SK-N-SH treated with all-trans-retinoic acid at 6 μM for 48 hours (cell line): Measurements from ENCODE around the gene CHN1.

Experiments
- ATAC-seq: fragments of 200-7000 bp; cut with Tn5 transposase; 3 replicates; pipeline ENCODE4 v1.9.1; 2020; ENCODE audit warnings: mild to moderate bottlenecking, moderate library complexity
- ARNTL ChIP-seq: fragments of 450-650 bp; formaldehyde crosslinking; IDR thresholded peaks from 2 replicates; pipeline ENCODE4 v1.5.0; 2020; ENCODE audit warnings: low read depth, mild to moderate bottlenecking, moderate library complexity, borderline replicate concordance
- CSDC2 ChIP-seq: fragments of 250-450 bp; sonication (Bioruptor Pico); IDR thresholded peaks from 2 replicates; pipeline ENCODE4 v1.5.0; 2020; ENCODE audit warnings: mild to moderate bottlenecking, moderate library complexity
- GLIS3 ChIP-seq: fragments of 250-450 bp; sonication (Bioruptor Pico); IDR thresholded peaks from 2 replicates; pipeline ENCODE4 v1.5.0; 2020; ENCODE audit warnings: mild to moderate bottlenecking, moderate library complexity
- ISL1 ChIP-seq: fragments of 250-450 bp; sonication (Bioruptor Pico); IDR thresholded peaks from 2 replicates; pipeline ENCODE4 v2.1.2; 2022; ENCODE audit warnings: mild to moderate bottlenecking, moderate library complexity
- OSR1 ChIP-seq: fragments of 250-450 bp; sonication (Bioruptor Pico); IDR thresholded peaks from 2 replicates; pipeline ENCODE4 v1.8.0; 2022; ENCODE audit warnings: moderate library complexity, mild to moderate bottlenecking, inconsistent platforms
- PPARA ChIP-seq: fragments of 250-450 bp; sonication (Bioruptor Pico); IDR thresholded peaks from 2 replicates; pipeline ENCODE4 v1.5.0; 2020; ENCODE audit warnings: mild to moderate bottlenecking, borderline replicate concordance
- SNAI2 ChIP-seq: fragments of 250-450 bp; sonication (Bioruptor Pico); IDR thresholded peaks from 2 replicates; pipeline ENCODE4 v1.5.0; 2020; ENCODE audit warnings: mild to moderate bottlenecking, moderate library complexity
- TCF4 ChIP-seq: fragments of 250-450 bp; sonication (Bioruptor Pico); IDR thresholded peaks from 2 replicates; pipeline ENCODE4 v1.8.0; 2021; ENCODE audit warnings: mild to moderate bottlenecking, moderate library complexity, borderline replicate concordance
- TOX ChIP-seq: fragments of 250-450 bp; sonication (Bioruptor Pico); IDR thresholded peaks from 2 replicates; pipeline ENCODE4 v1.8.0; 2021; ENCODE audit warnings: mild to moderate bottlenecking, moderate library complexity, borderline replicate concordance
- ZC3H10 ChIP-seq: fragments of 250-450 bp; sonication (Bioruptor Pico); IDR thresholded peaks from 2 replicates; pipeline ENCODE4 v1.5.1; 2021; ENCODE audit warnings: mild to moderate bottlenecking, moderate library complexity
- ZFP3 ChIP-seq: fragments of 250-450 bp; sonication (Bioruptor Pico); IDR thresholded peaks from 2 replicates; pipeline ENCODE4 v1.5.0; 2020; ENCODE audit warnings: mild to moderate bottlenecking, moderate library complexity
- ZFP30 ChIP-seq: fragments of 450-650 bp; formaldehyde crosslinking; IDR thresholded peaks from 2 replicates; pipeline ENCODE4 v1.5.0; 2022; ENCODE audit warnings: mild to moderate bottlenecking, moderate library complexity
- ZNF565 ChIP-seq: fragments of 450-650 bp; formaldehyde crosslinking; conservative IDR thresholded peaks from 2 replicates; pipeline ENCODE4 v1.5.0; 2020; ENCODE audit warnings: low read depth, mild to moderate bottlenecking, moderate library complexity
- ZNF70 ChIP-seq: fragments of 450-650 bp; formaldehyde crosslinking; IDR thresholded peaks from 2 replicates; pipeline ENCODE4 v1.5.0; 2020; ENCODE audit warnings: mild to moderate bottlenecking, moderate library complexity
- TF ChIP-seq, protein P1 (sequence below): fragments of 250-450 bp; sonication (Bioruptor Pico); IDR thresholded peaks from 2 replicates; pipeline ENCODE4 v1.5.1; 2020; ENCODE audit warnings: low read depth, mild to moderate bottlenecking, moderate library complexity
- TF ChIP-seq, protein P2 (sequence below): fragments of 250-450 bp; sonication (Bioruptor Pico); IDR thresholded peaks from 2 replicates; pipeline ENCODE4 v1.5.0; 2020; ENCODE audit warnings: mild to moderate bottlenecking, moderate library complexity
- TF ChIP-seq, protein P3 (sequence below): fragments of 250-450 bp; sonication (Bioruptor Pico); IDR thresholded peaks from 2 replicates; pipeline ENCODE4 v1.8.0; 2021; ENCODE audit warnings: low read depth, mild to moderate bottlenecking, moderate library complexity, borderline replicate concordance

The CHN1 gene

DNA sequence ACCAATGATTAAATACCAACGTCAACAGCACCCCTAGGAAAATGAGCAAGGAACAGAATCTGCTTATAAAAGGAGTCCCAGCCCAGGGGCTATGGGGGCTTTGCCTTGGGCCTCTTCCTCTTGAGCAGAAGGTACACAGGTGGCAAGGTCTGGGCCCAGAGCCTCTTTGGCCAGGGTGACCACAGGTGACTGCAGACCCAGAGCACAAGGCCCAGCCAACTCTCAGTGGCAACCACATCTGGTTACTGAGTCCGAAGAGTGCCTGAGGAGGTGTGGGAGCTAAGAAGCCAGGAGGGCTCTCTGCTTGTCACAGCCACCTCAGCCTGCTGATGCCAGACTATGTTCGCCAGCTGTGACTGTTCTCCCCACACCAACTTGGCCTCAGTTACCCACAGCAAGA is 34.3 kb upstream of the CHN1 start:
- TF ChIP-seq ZFP3 (CRISPR knock-in tag), result no peak
- TF ChIP-seq, all 23 proteins: peak for 0

GRCh38 chr2:175039031-175039430 is 33.9 kb upstream of the CHN1 start:
- TF ChIP-seq ISL1 (CRISPR knock-in tag) (no peak), GLIS3 (CRISPR knock-in tag) (no peak), ZFP3 (CRISPR knock-in tag) (no peak), PPARA (CRISPR knock-in tag) (no peak), ZC3H10 (CRISPR knock-in tag) (no peak), TCF4 (CRISPR knock-in tag) (no peak), ZNF565 (CRISPR knock-in tag) (no peak), TOX (no peak), ARNTL (CRISPR knock-in tag) (no peak), ZFP30 (CRISPR knock-in tag) (no peak)
- TF ChIP-seq, protein P1, sequence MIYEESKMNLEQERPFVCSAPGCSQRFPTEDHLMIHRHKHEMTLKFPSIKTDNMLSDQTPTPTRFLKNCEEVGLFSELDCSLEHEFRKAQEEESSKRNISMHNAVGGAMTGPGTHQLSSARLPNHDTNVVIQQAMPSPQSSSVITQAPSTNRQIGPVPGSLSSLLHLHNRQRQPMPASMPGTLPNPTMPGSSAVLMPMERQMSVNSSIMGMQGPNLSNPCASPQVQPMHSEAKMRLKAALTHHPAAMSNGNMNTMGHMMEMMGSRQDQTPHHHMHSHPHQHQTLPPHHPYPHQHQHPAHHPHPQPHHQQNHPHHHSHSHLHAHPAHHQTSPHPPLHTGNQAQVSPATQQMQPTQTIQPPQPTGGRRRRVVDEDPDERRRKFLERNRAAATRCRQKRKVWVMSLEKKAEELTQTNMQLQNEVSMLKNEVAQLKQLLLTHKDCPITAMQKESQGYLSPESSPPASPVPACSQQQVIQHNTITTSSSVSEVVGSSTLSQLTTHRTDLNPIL (CRISPR knock-in tag), result no peak
- TF ChIP-seq, protein P2, sequence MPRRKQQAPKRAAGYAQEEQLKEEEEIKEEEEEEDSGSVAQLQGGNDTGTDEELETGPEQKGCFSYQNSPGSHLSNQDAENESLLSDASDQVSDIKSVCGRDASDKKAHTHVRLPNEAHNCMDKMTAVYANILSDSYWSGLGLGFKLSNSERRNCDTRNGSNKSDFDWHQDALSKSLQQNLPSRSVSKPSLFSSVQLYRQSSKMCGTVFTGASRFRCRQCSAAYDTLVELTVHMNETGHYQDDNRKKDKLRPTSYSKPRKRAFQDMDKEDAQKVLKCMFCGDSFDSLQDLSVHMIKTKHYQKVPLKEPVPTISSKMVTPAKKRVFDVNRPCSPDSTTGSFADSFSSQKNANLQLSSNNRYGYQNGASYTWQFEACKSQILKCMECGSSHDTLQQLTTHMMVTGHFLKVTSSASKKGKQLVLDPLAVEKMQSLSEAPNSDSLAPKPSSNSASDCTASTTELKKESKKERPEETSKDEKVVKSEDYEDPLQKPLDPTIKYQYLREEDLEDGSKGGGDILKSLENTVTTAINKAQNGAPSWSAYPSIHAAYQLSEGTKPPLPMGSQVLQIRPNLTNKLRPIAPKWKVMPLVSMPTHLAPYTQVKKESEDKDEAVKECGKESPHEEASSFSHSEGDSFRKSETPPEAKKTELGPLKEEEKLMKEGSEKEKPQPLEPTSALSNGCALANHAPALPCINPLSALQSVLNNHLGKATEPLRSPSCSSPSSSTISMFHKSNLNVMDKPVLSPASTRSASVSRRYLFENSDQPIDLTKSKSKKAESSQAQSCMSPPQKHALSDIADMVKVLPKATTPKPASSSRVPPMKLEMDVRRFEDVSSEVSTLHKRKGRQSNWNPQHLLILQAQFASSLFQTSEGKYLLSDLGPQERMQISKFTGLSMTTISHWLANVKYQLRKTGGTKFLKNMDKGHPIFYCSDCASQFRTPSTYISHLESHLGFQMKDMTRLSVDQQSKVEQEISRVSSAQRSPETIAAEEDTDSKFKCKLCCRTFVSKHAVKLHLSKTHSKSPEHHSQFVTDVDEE (CRISPR knock-in tag), result no peak
- no peak for ATAC-seq

More for the DNA sequence above, 34.3 kb upstream of the CHN1 start:
- no peak for ATAC-seq

- ATAC-seq, result no peak
- TF ChIP-seq, protein P2 (CRISPR knock-in tag), result no peak
- TF ChIP-seq ZNF70 (CRISPR knock-in tag) (no peak), OSR1 (CRISPR knock-in tag) (no peak), CSDC2 (CRISPR knock-in tag) (no peak)
- TF ChIP-seq, protein P3, sequence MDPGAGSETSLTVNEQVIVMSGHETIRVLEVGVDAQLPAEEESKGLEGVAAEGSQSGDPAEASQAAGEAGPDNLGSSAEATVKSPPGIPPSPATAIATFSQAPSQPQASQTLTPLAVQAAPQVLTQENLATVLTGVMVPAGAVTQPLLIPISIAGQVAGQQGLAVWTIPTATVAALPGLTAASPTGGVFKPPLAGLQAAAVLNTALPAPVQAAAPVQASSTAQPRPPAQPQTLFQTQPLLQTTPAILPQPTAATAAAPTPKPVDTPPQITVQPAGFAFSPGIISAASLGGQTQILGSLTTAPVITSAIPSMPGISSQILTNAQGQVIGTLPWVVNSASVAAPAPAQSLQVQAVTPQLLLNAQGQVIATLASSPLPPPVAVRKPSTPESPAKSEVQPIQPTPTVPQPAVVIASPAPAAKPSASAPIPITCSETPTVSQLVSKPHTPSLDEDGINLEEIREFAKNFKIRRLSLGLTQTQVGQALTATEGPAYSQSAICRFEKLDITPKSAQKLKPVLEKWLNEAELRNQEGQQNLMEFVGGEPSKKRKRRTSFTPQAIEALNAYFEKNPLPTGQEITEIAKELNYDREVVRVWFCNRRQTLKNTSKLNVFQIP, result no peak
- TF ChIP-seq, all 23 proteins: peak for 0
Observed at GRCh38 chr2:175037941-175038340, 32.8 kb upstream of the CHN1 start.

GRCh38 chr2:175036582-175037018 is 31.4 kb upstream of the CHN1 start:
- ATAC-seq, result peak; percentile 60
- TF ChIP-seq ZNF70 (CRISPR knock-in tag), result no peak

DNA sequence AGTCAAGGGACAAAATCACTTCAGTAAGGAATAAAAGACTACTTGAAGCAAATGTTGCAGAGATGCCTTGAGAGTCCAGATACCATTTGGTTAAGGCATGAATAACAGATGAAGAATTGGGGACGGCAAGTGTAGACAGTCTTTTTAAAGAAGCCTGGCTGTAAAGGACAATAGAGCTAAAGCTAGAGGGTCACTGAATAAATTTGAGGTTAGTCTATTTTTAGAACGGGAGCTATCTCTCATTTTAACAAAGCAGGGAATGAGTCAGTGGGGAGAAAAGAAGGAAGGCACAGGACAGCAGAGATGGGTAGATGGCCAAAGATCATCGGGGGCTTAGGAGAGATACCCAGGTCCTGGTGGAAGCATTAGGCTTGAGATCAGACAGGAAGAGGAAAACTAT is 30.6 kb upstream of the CHN1 start:
- ATAC-seq, result no peak
- TF ChIP-seq ARNTL (CRISPR knock-in tag) (no peak), SNAI2 (CRISPR knock-in tag) (no peak), TCF4 (CRISPR knock-in tag) (no peak)
- TF ChIP-seq, protein P1 (CRISPR knock-in tag), result no peak
- TF ChIP-seq, all 23 proteins: peak for 0
